ENCODE data around the gene DTD2. TPM values are rescaled to one million over a fixed set of nuclear protein-coding genes. Genes with fewer than 3 reads are reported as not detected.

The DTD2 gene
- total and polyA plus RNA-seq, 2 of the 8 experiments (the other 6 are each of a cell fraction or from before 2014, with no cell fraction given), result 12.0 to 19.5 TPM

GRCh38 chr14:31439561-31439960 is 17.7 kb downstream of the DTD2 start:
- Histone ChIP-seq H3K4me3 (ENCODE audit: extremely low read depth in 1 of 4, insufficient read depth in 2 of 4, low read depth in 3 of 4, low read length in 4 of 4) (no peak overlapping the region), H3K4me1 (replicated peaks in 1 of 4; ENCODE audit: control insufficient read depth in 3 of 4, insufficient read depth in 4 of 4, low read length in 3 of 4) (no peaks in the 10 kb centered on the region), H2BK15ac (ENCODE audit: low read length) (no peak overlapping the region), H3K79me1 (ENCODE audit: low read depth, low read length) (no peaks in the 10 kb centered on the region), H3K4me2 (ENCODE audit: insufficient read depth in 1 of 2, low read depth in 2 of 2, low read length in 2 of 2) (no peak overlapping the region), H2AK5ac (ENCODE audit: low read depth, low read length) (no peak overlapping the region), H3K56ac (replicated peaks; ENCODE audit: insufficient read length, low read depth, low read length) (no peak overlapping the region), H4K5ac (ENCODE audit: insufficient read length, low read depth, low read length) (no peak overlapping the region), H2BK12ac (ENCODE audit: low read depth, low read length) (no peak overlapping the region), H2BK120ac (replicated peaks; ENCODE audit: low read depth, low read length) (no peak overlapping the region), H2BK20ac (ENCODE audit: low read length) (no peak overlapping the region), H3K9ac (replicated peaks in 1 of 4; ENCODE audit: extremely low read depth in 1 of 4, low read depth in 3 of 4, low read length in 3 of 4) (no peak overlapping the region), H4K20me1 (replicated peaks in 1 of 2; ENCODE audit: control insufficient read depth in 1 of 2, insufficient read depth in 2 of 2, low read length in 2 of 2) (no peaks in the 10 kb centered on the region), H3K23me2 (ENCODE audit: low read depth, low read length) (no peaks in the 10 kb centered on the region), H4K8ac (ENCODE audit: extremely low read depth, insufficient read depth, low read length) (no peak overlapping the region), H2AFZ (ENCODE audit: low read length) (no peak overlapping the region), H3K14ac (ENCODE audit: insufficient read length) (no peak overlapping the region), H3K4ac (replicated peaks; ENCODE audit: insufficient read length, low read depth, low read length) (no peak overlapping the region), H3K27me3 (replicated peaks in 1 of 4; ENCODE audit: control insufficient read depth in 3 of 4, extremely low read depth in 1 of 4, insufficient read depth in 3 of 4, low read length in 3 of 4) (no peaks in the 10 kb centered on the region), H3K18ac (ENCODE audit: extremely low read depth, low read length) (no peak overlapping the region), H3K9me3 (ENCODE audit: insufficient read depth in 2 of 2, low read depth in 1 of 2, low read length in 1 of 2) (peaks cover 5 to 6% of the 10 kb centered on the region in 2 experiments; a peak in 2 of 4 replicates), H4K91ac (replicated peaks; ENCODE audit: insufficient read length, low read length) (no peak overlapping the region), H2BK5ac (ENCODE audit: low read depth, low read length) (no peak overlapping the region), H3K79me2 (ENCODE audit: control insufficient read depth in 1 of 2, insufficient read depth in 2 of 2, low read length in 2 of 2) (no peaks in the 10 kb centered on the region), H3K36me3 (ENCODE audit: control insufficient read depth in 2 of 4, insufficient read depth in 4 of 4, low read length in 3 of 4) (peaks cover 0 to 2% (median 0%) of the 10 kb centered on the region in 4 experiments; a peak in 1 of 8 replicates), H3K23ac (ENCODE audit: insufficient read length) (no peak overlapping the region), H3K27ac (ENCODE audit: low read depth, low read length) (no peak overlapping the region)
- DNase-seq (ENCODE audit: low read depth in 1 of 2, low spot score in 2 of 2) (no peak), FAIRE-seq (no peak)
- TF ChIP-seq SAP30 (IDR thresholded peaks at IDR 0.05; ENCODE audit: insufficient read depth, insufficient replicate concordance, low read length) (no peak), RAD21 (IDR thresholded peaks at IDR 0.05 in 1 of 2, conservative IDR thresholded peaks at IDR 0.05 in 1 of 2; ENCODE audit: low read depth in 2 of 2, low read length in 2 of 2) (no peak), TAF7 (optimal IDR thresholded peaks at IDR 0.05; ENCODE audit: borderline replicate concordance, low read depth, low read length) (no peak), POLR2A (IDR thresholded peaks at IDR 0.05; ENCODE audit: control extremely low read depth in 1 of 2, low read depth in 2 of 2, low read length in 2 of 2) (no peak)
- 89% methylated on average over 2 of the region's 2 CpGs; no CpG with 5 or more reads in 1 of the 2 experiments for WGBS, 2 experiments (ENCODE audit: extremely low coverage in 1 of 2, insufficient coverage in 1 of 2, insufficient read length in 1 of 2, insufficient replicate concordance in 2 of 2, low coverage in 1 of 2, low lambda C conversion rate in 2 of 2, missing lambda C conversion rate in 1 of 2)
- CTCF ChIA-PET (ENCODE audit: partially characterized antibody), result no interaction called here
- POLR2A ChIA-PET (ENCODE audit: partially characterized antibody), result no interaction called here
